HepG2 (cell line): ENCODE measurements around the gene FOSB. TPM values are rescaled to one million over a fixed set of nuclear protein-coding genes. Genes with fewer than 3 reads are reported as not detected.

Experiments used
- ARNT ChIP-seq: fragments of 450-650 bp; IDR thresholded peaks from 2 replicates; pipeline ENCODE4 v1.6.1; 2017
- ATF1 ChIP-seq: IDR thresholded peaks from 2 replicates; pipeline ENCODE4 v1.6.1; 2016; ENCODE audit warnings: mild to moderate bottlenecking, control low read depth
- ESRRA ChIP-seq: sonication (generic); formaldehyde crosslinking; IDR thresholded peaks from 2 replicates; pipeline ENCODE4 v1.5.1; 2020; ENCODE audit warnings: mild to moderate bottlenecking, low read depth, missing genetic modification reagents
- FOXP1 ChIP-seq, 2 experiments: fragments of 450-650 bp in 1 of 2; IDR thresholded peaks; 2 replicates each; pipeline ENCODE4 v1.6.1; 2017 to 2018; ENCODE audit warnings: antibody characterized with exemption in 1 of 2
- IRF2 ChIP-seq: IDR thresholded peaks from 2 replicates; pipeline ENCODE4 v1.6.1; 2018; ENCODE audit warnings: missing genetic modification reagents, missing compliant biosample characterization
- MIER3 ChIP-seq: IDR thresholded peaks from 2 replicates; pipeline ENCODE4 v1.6.1; 2016; ENCODE audit warnings: missing compliant biosample characterization, borderline replicate concordance
- NKX3-1 ChIP-seq: sonication (generic); formaldehyde crosslinking; IDR thresholded peaks from 2 replicates; pipeline ENCODE4 v1.5.0; 2020; ENCODE audit warnings: missing genetic modification reagents
- SALL2 ChIP-seq: sonication (generic); formaldehyde crosslinking; IDR thresholded peaks from 2 replicates; pipeline ENCODE4 v1.8.1; 2023; ENCODE audit warnings: mild to moderate bottlenecking, missing genetic modification reagents, inconsistent platforms
- ZBTB34 ChIP-seq: sonication (generic); formaldehyde crosslinking; IDR thresholded peaks from 2 replicates; pipeline ENCODE4 v1.8.0; 2022; ENCODE audit warnings: mild to moderate bottlenecking, missing genetic modification reagents
- ZBTB37 ChIP-seq: sonication (generic); formaldehyde crosslinking; IDR thresholded peaks from 2 replicates; pipeline ENCODE4 v1.4.0; 2020; ENCODE audit warnings: mild to moderate bottlenecking, missing genetic modification reagents
- ZBTB38 ChIP-seq: sonication (generic); formaldehyde crosslinking; IDR thresholded peaks from 2 replicates; pipeline ENCODE4 v1.5.1; 2020; ENCODE audit warnings: mild to moderate bottlenecking, missing genetic modification reagents
- ZC3H4 ChIP-seq: sonication (generic); formaldehyde crosslinking; IDR thresholded peaks from 2 replicates; pipeline ENCODE4 v1.4.0; 2020; ENCODE audit warnings: missing genetic modification reagents, borderline replicate concordance
- ZNF12 ChIP-seq: sonication (generic); formaldehyde crosslinking; IDR thresholded peaks from 2 replicates; pipeline ENCODE4 v1.5.0; 2020; ENCODE audit warnings: missing genetic modification reagents
- ZNF124 ChIP-seq: sonication (generic); formaldehyde crosslinking; IDR thresholded peaks from 2 replicates; pipeline ENCODE4 v1.4.0; 2020; ENCODE audit warnings: missing genetic modification reagents
- ZNF20 ChIP-seq: sonication (generic); formaldehyde crosslinking; IDR thresholded peaks from 2 replicates; pipeline ENCODE4 v1.4.0; 2020; ENCODE audit warnings: mild to moderate bottlenecking, moderate library complexity, missing genetic modification reagents
- ZNF232 ChIP-seq: sonication (generic); formaldehyde crosslinking; IDR thresholded peaks from 2 replicates; pipeline ENCODE4 v1.4.0; 2020; ENCODE audit warnings: missing genetic modification reagents, borderline replicate concordance
- ZNF235 ChIP-seq: sonication (generic); formaldehyde crosslinking; IDR thresholded peaks from 2 replicates; pipeline ENCODE4 v1.8.1; 2023; ENCODE audit warnings: mild to moderate bottlenecking, missing genetic modification reagents, borderline replicate concordance
- ZNF260 ChIP-seq: sonication (generic); formaldehyde crosslinking; IDR thresholded peaks from 2 replicates; pipeline ENCODE4 v1.4.0; 2020; ENCODE audit warnings: missing genetic modification reagents, low read depth, mild to moderate bottlenecking, borderline replicate concordance
- ZNF501 ChIP-seq: sonication (generic); formaldehyde crosslinking; IDR thresholded peaks from 2 replicates; pipeline ENCODE4 v1.5.1; 2020; ENCODE audit warnings: mild to moderate bottlenecking, moderate library complexity, missing genetic modification reagents
- ZNF547 ChIP-seq: sonication (generic); formaldehyde crosslinking; IDR thresholded peaks from 2 replicates; pipeline ENCODE4 v1.5.1; 2020; ENCODE audit warnings: mild to moderate bottlenecking, missing genetic modification reagents
- ZNF790 ChIP-seq: sonication (generic); formaldehyde crosslinking; IDR thresholded peaks from 2 replicates; pipeline ENCODE4 v1.8.0; 2022; ENCODE audit warnings: missing genetic modification reagents, mild to moderate bottlenecking, borderline replicate concordance
- polyA plus RNA-seq, 8 experiments: library from polyadenylated mRNA; depleted of rRNA in 3 of 8; stranded (reverse) in 7 of 8; unstranded in 1 of 8; fragments of >200 nt; fragmentation: Illumina TruSeq in 4 of 8; extraction: Trizol in 4 of 8; gene quantifications; 2 replicates each; pipeline versions ENCODE4 v1.2.1 to v1.2.3, GENCODE V29; 2011 to 2016; ENCODE audit warnings: low read depth in 4 of 8, missing spikeins in 1 of 8, mixed read lengths in 1 of 8; ENCODE audit not compliant: insufficient read depth in 1 of 8
- total RNA-seq, 5 experiments: library from RNA; depleted of rRNA; stranded (reverse); fragments of >200 nt; fragmentation: Illumina TruSeq; extraction: Trizol; gene quantifications; 2 replicates each; pipeline ENCODE4 v1.2.3, GENCODE V29; 2016; ENCODE audit warnings: low read depth in 1 of 5
- TF ChIP-seq, protein P1 (sequence below): sonication (generic); formaldehyde crosslinking; IDR thresholded peaks from 2 replicates; pipeline ENCODE4 v1.8.0; 2022; ENCODE audit warnings: mild to moderate bottlenecking, missing genetic modification reagents; ENCODE audit not compliant: insufficient replicate concordance
- TF ChIP-seq, protein P2 (sequence below): sonication (generic); formaldehyde crosslinking; IDR thresholded peaks from 2 replicates; pipeline ENCODE4 v1.4.0; 2020; ENCODE audit warnings: missing genetic modification reagents, low read depth, mild to moderate bottlenecking, borderline replicate concordance
- TF ChIP-seq, protein P3 (sequence below): IDR thresholded peaks from 2 replicates; pipeline ENCODE4 v1.6.1; 2016; ENCODE audit warnings: missing compliant biosample characterization, missing genetic modification reagents, borderline replicate concordance

The FOSB gene
- total and polyA plus RNA-seq, 2 of the 13 experiments (the other 11 are each of a cell fraction or from before 2014, with no cell fraction given) = 2.8 to 6.0 TPM

- TF ChIP-seq ZNF260 = no peak
- TF ChIP-seq ZNF12 = no peak
- TF ChIP-seq SALL2 = no peak; the same call in 1 of the 2 replicates
- peak; percentile 59; the same call in 1 of the 2 replicates for TF ChIP-seq ZBTB38 (CRISPR knock-in tag)
- TF ChIP-seq ZC3H4 (CRISPR knock-in tag) = no peak
- TF ChIP-seq, protein P1, sequence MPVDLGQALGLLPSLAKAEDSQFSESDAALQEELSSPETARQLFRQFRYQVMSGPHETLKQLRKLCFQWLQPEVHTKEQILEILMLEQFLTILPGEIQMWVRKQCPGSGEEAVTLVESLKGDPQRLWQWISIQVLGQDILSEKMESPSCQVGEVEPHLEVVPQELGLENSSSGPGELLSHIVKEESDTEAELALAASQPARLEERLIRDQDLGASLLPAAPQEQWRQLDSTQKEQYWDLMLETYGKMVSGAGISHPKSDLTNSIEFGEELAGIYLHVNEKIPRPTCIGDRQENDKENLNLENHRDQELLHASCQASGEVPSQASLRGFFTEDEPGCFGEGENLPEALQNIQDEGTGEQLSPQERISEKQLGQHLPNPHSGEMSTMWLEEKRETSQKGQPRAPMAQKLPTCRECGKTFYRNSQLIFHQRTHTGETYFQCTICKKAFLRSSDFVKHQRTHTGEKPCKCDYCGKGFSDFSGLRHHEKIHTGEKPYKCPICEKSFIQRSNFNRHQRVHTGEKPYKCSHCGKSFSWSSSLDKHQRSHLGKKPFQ (CRISPR knock-in tag) = no peak
- TF ChIP-seq ZNF20 (CRISPR knock-in tag) = no peak
- peak; percentile 91 for TF ChIP-seq ATF1 (CRISPR knock-in tag)
- TF ChIP-seq, protein P2, sequence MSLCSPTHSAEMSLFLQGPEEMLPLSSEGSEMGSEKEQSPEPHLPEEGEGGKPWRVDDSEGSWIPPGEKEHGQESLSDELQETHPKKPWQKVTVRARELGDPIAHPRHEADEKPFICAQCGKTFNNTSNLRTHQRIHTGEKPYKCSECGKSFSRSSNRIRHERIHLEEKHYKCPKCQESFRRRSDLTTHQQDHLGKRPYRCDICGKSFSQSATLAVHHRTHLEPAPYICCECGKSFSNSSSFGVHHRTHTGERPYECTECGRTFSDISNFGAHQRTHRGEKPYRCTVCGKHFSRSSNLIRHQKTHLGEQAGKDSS (CRISPR knock-in tag) = no peak
- TF ChIP-seq ZNF547 (CRISPR knock-in tag) = no peak; the same call in 1 of the 2 replicates
- no peak for TF ChIP-seq ARNT
- TF ChIP-seq ZNF235 (CRISPR knock-in tag) = peak; percentile 66; the same call in 1 of the 2 replicates
- no peak for TF ChIP-seq ESRRA (CRISPR knock-in tag)
- no peak for TF ChIP-seq ZNF790 (CRISPR knock-in tag)
- 0 out of 2 replicates have a peak, but pooled peaks have one; percentile 28 for TF ChIP-seq ZBTB37
- TF ChIP-seq, protein P3, sequence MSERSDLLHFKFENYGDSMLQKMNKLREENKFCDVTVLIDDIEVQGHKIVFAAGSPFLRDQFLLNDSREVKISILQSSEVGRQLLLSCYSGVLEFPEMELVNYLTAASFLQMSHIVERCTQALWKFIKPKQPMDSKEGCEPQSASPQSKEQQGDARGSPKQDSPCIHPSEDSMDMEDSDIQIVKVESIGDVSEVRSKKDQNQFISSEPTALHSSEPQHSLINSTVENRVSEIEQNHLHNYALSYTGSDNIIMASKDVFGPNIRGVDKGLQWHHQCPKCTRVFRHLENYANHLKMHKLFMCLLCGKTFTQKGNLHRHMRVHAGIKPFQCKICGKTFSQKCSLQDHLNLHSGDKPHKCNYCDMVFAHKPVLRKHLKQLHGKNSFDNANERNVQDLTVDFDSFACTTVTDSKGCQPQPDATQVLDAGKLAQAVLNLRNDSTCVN = no peak
- peak; percentile 21 for TF ChIP-seq IRF2 (CRISPR knock-in tag)
- no peak for TF ChIP-seq NKX3-1 (CRISPR knock-in tag)
- TF ChIP-seq ZNF124 (CRISPR knock-in tag) = no peak
- no peak for TF ChIP-seq FOXP1 (IDR thresholded peaks at IDR 0.05)
- TF ChIP-seq FOXP1 (CRISPR knock-in tag; IDR thresholded peaks at IDR 0.05) = peak; percentile 6; the same call in 1 of the 2 replicates
- no peak for TF ChIP-seq MIER3
- no peak for TF ChIP-seq ZBTB34 (CRISPR knock-in tag)
- TF ChIP-seq ZNF232 = no peak
- TF ChIP-seq ZNF501 = 0 out of 2 replicates have a peak, but pooled peaks have one; percentile 46
These were observed 38.6 kb downstream of the FOSB start (continued) for GRCh38 chr19:45506246-45506988.
